ENCODE results near the gene TMC7.

- TF ChIP-seq CTCF (IDR thresholded peaks at IDR 0.05) (no peak), GATA2 (CRISPR knock-in tag; IDR thresholded peaks at IDR 0.05) (no peak), MEF2A (IDR thresholded peaks at IDR 0.05; ENCODE audit: borderline replicate concordance, low read depth) (no peak)
Observed at GRCh38 chr16:19020689-19021088, 37.0 kb downstream of the TMC7 start.

All from SK-N-SH (cell line).